GM12878 (cell line): ENCODE results near the gene SEMA3B. TPM values are rescaled to one million over a fixed set of nuclear protein-coding genes. Genes with fewer than 3 reads are reported as not detected.
A peak's percentile ranks its signal among the peaks of the same experiment; 100 is the strongest.

Experiments used
- CBFB ChIP-seq: IDR thresholded peaks from 2 replicates; pipeline ENCODE4 v1.6.1; 2016; ENCODE audit warnings: antibody characterized with exemption, low read depth
- CBX5 ChIP-seq: sonication (generic); IDR thresholded peaks from 2 replicates; pipeline ENCODE4 v1.6.1; 2016; ENCODE audit warnings: low read depth, moderate library complexity, mild to moderate bottlenecking, inconsistent platforms
- CHD2 ChIP-seq: IDR thresholded peaks from 2 replicates; pipeline ENCODE4 v1.6.1; 2011; ENCODE audit warnings: low read depth, low read length, improper control_type of control experiment, borderline replicate concordance
- EED ChIP-seq: sonication (generic); IDR thresholded peaks from 2 replicates; pipeline ENCODE4 v1.6.1; 2016; ENCODE audit warnings: antibody characterized with exemption, low read depth
- ESRRA ChIP-seq: IDR thresholded peaks from 2 replicates; pipeline ENCODE4 v1.6.1; 2012; ENCODE audit warnings: mild to moderate bottlenecking, low read length, improper control_type of control experiment
- HDGF ChIP-seq: fragments of 450-650 bp; IDR thresholded peaks from 2 replicates; pipeline ENCODE4 v1.6.1; 2016; ENCODE audit warnings: antibody characterized with exemption
- JUNB ChIP-seq: IDR thresholded peaks from 2 replicates; pipeline ENCODE4 v1.6.1; 2016; ENCODE audit warnings: antibody characterized with exemption, mild to moderate bottlenecking
- KAT2A ChIP-seq: conservative IDR thresholded peaks from 2 replicates; pipeline ENCODE4 v1.6.1; 2011; ENCODE audit warnings: low read depth, low read length; ENCODE audit not compliant: control insufficient read depth
- MTA2 ChIP-seq: fragments of 450-650 bp; IDR thresholded peaks from 2 replicates; pipeline ENCODE4 v1.6.1; 2016; ENCODE audit warnings: low read depth, mild to moderate bottlenecking, moderate library complexity
- MTA3 ChIP-seq: IDR thresholded peaks from 2 replicates; pipeline ENCODE4 v1.6.1; 2012; ENCODE audit warnings: low read length, inconsistent platforms, borderline replicate concordance
- NR2F1 ChIP-seq: fragments of 450-650 bp; conservative IDR thresholded peaks from 2 replicates; pipeline ENCODE4 v1.6.1; 2017; ENCODE audit warnings: mild to moderate bottlenecking
- PKNOX1 ChIP-seq: fragments of 450-650 bp; IDR thresholded peaks from 2 replicates; pipeline ENCODE4 v1.6.1; 2016; ENCODE audit warnings: mild to moderate bottlenecking
- PML ChIP-seq: IDR thresholded peaks from 2 replicates; pipeline ENCODE4 v1.6.1; 2012; ENCODE audit warnings: low read length, inconsistent platforms
- RELA ChIP-seq: fragments of 450-650 bp; IDR thresholded peaks from 2 replicates; pipeline ENCODE4 v1.8.0; 2014; ENCODE audit warnings: borderline replicate concordance; ENCODE audit not compliant: partially characterized antibody
- STAT1 ChIP-seq: fragments of 450-650 bp; conservative IDR thresholded peaks from 2 replicates; pipeline ENCODE4 v1.6.1; 2014; ENCODE audit warnings: antibody characterized with exemption, mild to moderate bottlenecking
- USF2 ChIP-seq: IDR thresholded peaks from 2 replicates; pipeline ENCODE4 v1.6.1; 2011; ENCODE audit warnings: low read depth, low read length, improper control_type of control experiment, borderline replicate concordance
- WRNIP1 ChIP-seq: IDR thresholded peaks from 2 replicates; pipeline ENCODE4 v1.6.1; 2011; ENCODE audit warnings: low read depth, low read length, improper control_type of control experiment, borderline replicate concordance
- ZBTB40 ChIP-seq: fragments of 450-650 bp; IDR thresholded peaks from 2 replicates; pipeline ENCODE4 v1.6.1; 2016; ENCODE audit warnings: mild to moderate bottlenecking, moderate library complexity, borderline replicate concordance
- polyA plus RNA-seq, 11 experiments: library from polyadenylated mRNA; depleted of rRNA in 4 of 11; unstranded in 6 of 11; stranded (reverse) in 5 of 11; fragments of >200 nt; fragmentation: Nextera tagmentation in 4 of 11; fragmentation: Illumina TruSeq in 1 of 11; extraction: Ambion mirVana in 4 of 11; extraction: Trizol in 1 of 11; gene quantifications; 1 replicate in 1 of 11; 2 replicates in 10 of 11; pipeline versions ENCODE4 v1.2.1 to v1.2.3, GENCODE V29; 2011 to 2016; ENCODE audit warnings: inconsistent platforms in 2 of 11, missing spikeins in 2 of 11, low read depth in 1 of 11
- total RNA-seq, 4 experiments: library from RNA; depleted of rRNA in 3 of 4; stranded (reverse); fragments of >200 nt in 3 of 4; fragmentation: Illumina TruSeq in 1 of 4; extraction: Trizol in 1 of 4; gene quantifications; 2 replicates each; pipeline versions ENCODE4 v1.2.1 to v1.2.3, GENCODE V29; 2013 to 2021
- TF ChIP-seq, protein P1 (sequence below): fragments of 450-650 bp; conservative IDR thresholded peaks from 2 replicates; pipeline ENCODE4 v1.6.1; 2017; ENCODE audit warnings: mild to moderate bottlenecking, moderate library complexity
- TF ChIP-seq, protein P2 (sequence below): fragments of 450-650 bp; IDR thresholded peaks from 2 replicates; pipeline ENCODE4 v1.6.1; 2017; ENCODE audit warnings: borderline replicate concordance

Gene SEMA3B
- total and polyA plus RNA-seq, 10 of the 15 experiments (the other 5 are each of a cell fraction or from before 2014, with no cell fraction given), result 0.06 to 0.59 (median 0.14) TPM; not detected in 2

DNA sequence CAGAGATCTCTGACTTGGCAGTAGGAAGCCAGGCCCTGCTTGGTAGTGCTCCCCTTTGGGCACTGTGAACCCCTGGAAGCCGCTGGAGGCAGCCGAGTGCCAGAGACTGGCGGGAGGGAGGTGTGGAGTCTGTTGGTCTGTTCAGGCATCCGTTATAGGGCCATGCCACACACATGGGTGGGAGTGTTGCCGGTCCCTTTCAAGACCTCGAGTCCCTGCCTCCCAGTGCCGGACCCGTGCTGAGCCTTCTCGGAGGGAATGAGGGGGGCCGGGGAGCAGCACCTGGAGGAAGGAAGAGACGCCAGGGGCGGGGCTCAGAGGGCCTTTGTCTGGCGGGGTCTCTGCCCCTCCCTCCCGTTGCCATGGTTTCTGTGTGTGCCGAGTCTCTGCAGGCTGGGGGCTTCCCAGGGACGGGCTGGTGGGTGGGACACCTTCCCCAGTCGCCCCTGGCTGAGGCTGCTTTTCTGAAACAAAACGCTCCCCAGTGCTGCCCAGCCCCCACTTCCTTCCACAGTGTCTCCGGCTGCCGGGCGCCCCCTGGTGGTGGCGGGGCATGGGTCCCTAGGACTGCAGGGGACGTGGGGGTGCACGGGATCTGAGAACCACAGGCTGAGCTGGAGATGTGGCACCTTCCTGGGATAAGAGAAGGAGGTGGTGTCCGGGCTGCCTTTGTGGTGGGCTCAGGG is 23.0 kb upstream of the SEMA3B start (continued):
- TF ChIP-seq PKNOX1 (no peak), MTA3 (no peak), KAT2A (no peak), ESRRA (no peak), WRNIP1 (no peak), CBX5 (no peak), PML (no peak), USF2 (no peak), ZBTB40 (no peak), RELA (no peak), HDGF (no peak), CHD2 (peak; percentile 94), CBFB (no peak), JUNB (no peak), EED (no peak; the same call in 1 of the 2 replicates), NR2F1 (0 out of 2 replicates have a peak, but pooled peaks have one; percentile 29), MTA2 (peak; percentile 44; the same call in 1 of the 2 replicates), STAT1 (0 out of 2 replicates have a peak, but pooled peaks have one; percentile 36)
- TF ChIP-seq, protein P1, sequence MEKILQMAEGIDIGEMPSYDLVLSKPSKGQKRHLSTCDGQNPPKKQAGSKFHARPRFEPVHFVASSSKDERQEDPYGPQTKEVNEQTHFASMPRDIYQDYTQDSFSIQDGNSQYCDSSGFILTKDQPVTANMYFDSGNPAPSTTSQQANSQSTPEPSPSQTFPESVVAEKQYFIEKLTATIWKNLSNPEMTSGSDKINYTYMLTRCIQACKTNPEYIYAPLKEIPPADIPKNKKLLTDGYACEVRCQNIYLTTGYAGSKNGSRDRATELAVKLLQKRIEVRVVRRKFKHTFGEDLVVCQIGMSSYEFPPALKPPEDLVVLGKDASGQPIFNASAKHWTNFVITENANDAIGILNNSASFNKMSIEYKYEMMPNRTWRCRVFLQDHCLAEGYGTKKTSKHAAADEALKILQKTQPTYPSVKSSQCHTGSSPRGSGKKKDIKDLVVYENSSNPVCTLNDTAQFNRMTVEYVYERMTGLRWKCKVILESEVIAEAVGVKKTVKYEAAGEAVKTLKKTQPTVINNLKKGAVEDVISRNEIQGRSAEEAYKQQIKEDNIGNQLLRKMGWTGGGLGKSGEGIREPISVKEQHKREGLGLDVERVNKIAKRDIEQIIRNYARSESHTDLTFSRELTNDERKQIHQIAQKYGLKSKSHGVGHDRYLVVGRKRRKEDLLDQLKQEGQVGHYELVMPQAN, result peak; percentile 41; the same call in 1 of the 2 replicates
- TF ChIP-seq, protein P2, sequence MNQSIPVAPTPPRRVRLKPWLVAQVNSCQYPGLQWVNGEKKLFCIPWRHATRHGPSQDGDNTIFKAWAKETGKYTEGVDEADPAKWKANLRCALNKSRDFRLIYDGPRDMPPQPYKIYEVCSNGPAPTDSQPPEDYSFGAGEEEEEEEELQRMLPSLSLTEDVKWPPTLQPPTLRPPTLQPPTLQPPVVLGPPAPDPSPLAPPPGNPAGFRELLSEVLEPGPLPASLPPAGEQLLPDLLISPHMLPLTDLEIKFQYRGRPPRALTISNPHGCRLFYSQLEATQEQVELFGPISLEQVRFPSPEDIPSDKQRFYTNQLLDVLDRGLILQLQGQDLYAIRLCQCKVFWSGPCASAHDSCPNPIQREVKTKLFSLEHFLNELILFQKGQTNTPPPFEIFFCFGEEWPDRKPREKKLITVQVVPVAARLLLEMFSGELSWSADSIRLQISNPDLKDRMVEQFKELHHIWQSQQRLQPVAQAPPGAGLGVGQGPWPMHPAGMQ, result no peak
